K562 (cell line): ENCODE measurements around the gene TENM3. TPM values are rescaled to one million over a fixed set of nuclear protein-coding genes. Genes with fewer than 3 reads are reported as not detected.

ENCODE experiments used
- ATAC-seq: fragments of 200-7000 bp; cut with Tn5 transposase; 3 replicates; pipeline ENCODE4 v1.9.1; 2020; ENCODE audit warnings: moderate library complexity
- BruUV-seq: library from RNA; stranded (reverse); fragments of 400-500 nt; replicated peaks from 2 replicates; lab custom pipeline; 2021; lab: Mats Ljungman, UMichigan
- CTCF ChIA-PET: fragments of 300-600 bp; formaldehyde crosslinking; extraction: SDS; loops from one replicate; lab custom pipeline; 2021; ENCODE audit warnings: low intra/inter-chr PET ratio; lab: Yijun Ruan, JAX
- POLR2A ChIA-PET: fragments of 300-600, 350-650 bp; sonication (Branson Sonifier 250); formaldehyde crosslinking; extraction: SDS; loops from one replicate; lab custom pipeline; 2021; ENCODE audit warnings: antibody characterized with exemption, inconsistent platforms; lab: Yijun Ruan, JAX
- DNase-seq, 4 experiments: peaks; one replicate each; pipeline versions ENCODE4 v3.0.0 to v3.0.0-alpha.2; 2011 to 2018; ENCODE audit warnings: low spot score in 3 of 4, mixed read lengths in 3 of 4; ENCODE audit errors: extremely low read depth in 1 of 4
- FAIRE-seq: peaks from 2 replicates; lab custom pipeline; 2011; peaks lifted over from hg19 to GRCh38; lab: Jason Lieb, UNC
- H2AFZ ChIP-seq: 2 replicates; pipeline ENCODE4 v1.6.0; 2011; ENCODE audit warnings: low read depth, low read length, control low read depth, inconsistent platforms
- H3K27ac ChIP-seq: fragments of 200-600 bp; 3 replicates; pipeline ENCODE4 v1.8.0; 2011; ENCODE audit warnings: low read depth, mild to moderate bottlenecking, control low read depth, inconsistent platforms, low read length, moderate library complexity, mixed read lengths; ENCODE audit errors: extremely low read depth
- H3K27me3 ChIP-seq, 2 experiments: fragments of 300-600 bp in 1 of 2; 2 replicates in 1 of 2; 3 replicates in 1 of 2; pipeline versions ENCODE4 v1.6.0 to v1.8.0; 2011; ENCODE audit warnings: inconsistent platforms in 2 of 2, low read length in 2 of 2, mild to moderate bottlenecking in 1 of 2, mixed read lengths in 1 of 2, moderate library complexity in 1 of 2; ENCODE audit not compliant: control insufficient read depth in 2 of 2, insufficient read depth in 2 of 2
- H3K36me3 ChIP-seq: fragments of 300-600 bp; 3 replicates; pipeline ENCODE4 v1.8.0; 2011; ENCODE audit warnings: mild to moderate bottlenecking, low read length, inconsistent platforms; ENCODE audit not compliant: control insufficient read depth, insufficient read depth
- H3K4me1 ChIP-seq, 2 experiments: fragments of 200-600 bp in 1 of 2; replicated peaks in 1 of 2; 2 replicates in 1 of 2; 3 replicates in 1 of 2; pipeline versions ENCODE4 v1.5.1 to v1.8.0; 2011; ENCODE audit warnings: inconsistent platforms in 2 of 2, low read length in 2 of 2, mild to moderate bottlenecking in 1 of 2, mixed read lengths in 1 of 2, moderate library complexity in 1 of 2; ENCODE audit not compliant: control insufficient read depth in 2 of 2, insufficient read depth in 2 of 2
- H3K4me2 ChIP-seq: 2 replicates; pipeline ENCODE4 v1.6.1; 2011; ENCODE audit warnings: low read length, control low read depth, inconsistent platforms, mixed read lengths; ENCODE audit not compliant: insufficient read depth
- H3K4me3 ChIP-seq: fragments of 200-600 bp; sonication (generic), shearing (Covaris generic); 2 replicates; pipeline ENCODE4 v1.5.1; 2016; ENCODE audit warnings: control low read depth, inconsistent platforms
- H3K79me2 ChIP-seq: fragments of 200-600 bp; 3 replicates; pipeline ENCODE4 v1.8.0; 2011; ENCODE audit warnings: low read length, inconsistent platforms; ENCODE audit not compliant: control insufficient read depth, insufficient read depth
- H3K9ac ChIP-seq, 2 experiments: 2 replicates each; pipeline versions ENCODE4 v1.6.0 to v1.6.1; 2011; ENCODE audit warnings: low read depth in 2 of 2, low read length in 2 of 2, control low read depth in 1 of 2, inconsistent platforms in 1 of 2, mild to moderate bottlenecking in 1 of 2, mixed read lengths in 1 of 2; ENCODE audit not compliant: insufficient read depth in 1 of 2
- H3K9me1 ChIP-seq: one replicate; pipeline ENCODE4 v1.6.0; 2011; ENCODE audit warnings: inconsistent platforms, mild to moderate bottlenecking, low read length, moderate library complexity; ENCODE audit not compliant: control insufficient read depth, insufficient read depth
- H3K9me3 ChIP-seq: replicated peaks from 2 replicates; pipeline ENCODE4 v1.5.1; 2011; ENCODE audit warnings: low read depth, low read length, inconsistent platforms; ENCODE audit not compliant: control insufficient read depth, insufficient read depth
- H4K20me1 ChIP-seq: replicated peaks from 2 replicates; pipeline ENCODE4 v1.6.1; 2011; ENCODE audit warnings: low read length, inconsistent platforms, mixed read lengths; ENCODE audit not compliant: control insufficient read depth, insufficient read depth
- DLX4 ChIP-seq: fragments of 250-450 bp; sonication (Bioruptor Pico); IDR thresholded peaks from 2 replicates; pipeline ENCODE4 v1.6.1; 2021; ENCODE audit warnings: mild to moderate bottlenecking
- GTF2B ChIP-seq: IDR thresholded peaks from 2 replicates; pipeline ENCODE4 v1.6.1; 2011; ENCODE audit not compliant: insufficient read length; ENCODE audit errors: extremely low read depth
- HCFC1 ChIP-seq: IDR thresholded peaks from 2 replicates; pipeline ENCODE4 v1.6.1; 2012; ENCODE audit warnings: low read depth, low read length, improper control_type of control experiment
- HES1 ChIP-seq: fragments of 450-650 bp; IDR thresholded peaks from 2 replicates; pipeline ENCODE4 v1.6.1; 2016; ENCODE audit warnings: low read depth, mild to moderate bottlenecking, moderate library complexity
- HMG20A ChIP-seq: fragments of 450-650 bp; formaldehyde crosslinking; conservative IDR thresholded peaks from 2 replicates; pipeline ENCODE4 v1.4.0; 2020; ENCODE audit warnings: mild to moderate bottlenecking, mixed read lengths
- ILF3 ChIP-seq: fragments of 450-650 bp; IDR thresholded peaks from 2 replicates; pipeline ENCODE4 v1.6.1; 2018; ENCODE audit warnings: antibody characterized with exemption, mild to moderate bottlenecking, moderate library complexity, borderline replicate concordance
- JUNB ChIP-seq: fragments of 450-650 bp; formaldehyde crosslinking; conservative IDR thresholded peaks from 2 replicates; pipeline ENCODE4 v1.4.0; 2020; ENCODE audit warnings: mild to moderate bottlenecking
- NBN ChIP-seq: fragments of 450-650 bp; IDR thresholded peaks from 2 replicates; pipeline ENCODE4 v1.6.1; 2016; ENCODE audit warnings: low read depth, mild to moderate bottlenecking
- SREBF2 ChIP-seq: sonication (generic); formaldehyde crosslinking; IDR thresholded peaks from 2 replicates; pipeline ENCODE4 v1.4.0; 2020; ENCODE audit warnings: mild to moderate bottlenecking, missing genetic modification reagents
- TCF7 ChIP-seq: sonication (generic); IDR thresholded peaks from 2 replicates; pipeline ENCODE4 v1.6.1; 2016; ENCODE audit warnings: antibody characterized with exemption, borderline replicate concordance
- ZC3H4 ChIP-seq: sonication (generic); formaldehyde crosslinking; IDR thresholded peaks from 2 replicates; pipeline ENCODE4 v1.9.0; 2021; ENCODE audit warnings: missing genetic modification reagents, borderline replicate concordance
- ZNF280A ChIP-seq: fragments of 450-650 bp; IDR thresholded peaks from 2 replicates; pipeline ENCODE4 v1.6.1; 2018; ENCODE audit warnings: mild to moderate bottlenecking, low read depth; ENCODE audit not compliant: partially characterized antibody
- ZNF592 ChIP-seq: fragments of 450-650 bp; IDR thresholded peaks from 2 replicates; pipeline ENCODE4 v1.6.1; 2017; ENCODE audit warnings: antibody characterized with exemption, mild to moderate bottlenecking
- WGBS: fragments of 100-300 bp; shearing (Covaris generic); methylation state at CpG from one replicate; pipeline ENCODE4 v1.1.6; 2016; ENCODE audit warnings: low coverage, mixed read lengths; ENCODE audit not compliant: insufficient coverage; ENCODE audit errors: missing lambda C conversion rate; 5-methylcytosine and 5-hydroxymethylcytosine counted together
- in situ Hi-C: fragments of 300-500 bp; cut with MboI; formaldehyde crosslinking; loops from 4 replicates; pipeline ENCODE4 v1.15.0; 2018; ENCODE audit warnings: inconsistent platforms, mixed read lengths
- intact Hi-C: fragments of 100-400 bp; cut with micrococcal nuclease; formaldehyde crosslinking; loops from 2 replicates; pipeline ENCODE4 v1.14.2; 2022
- polyA plus RNA-seq, 8 experiments: library from polyadenylated mRNA; depleted of rRNA in 4 of 8; stranded (reverse) in 5 of 8; unstranded in 3 of 8; fragments of >200 nt; fragmentation: Nextera tagmentation in 2 of 8; fragmentation: Illumina TruSeq in 1 of 8; extraction: Ambion mirVana in 2 of 8; extraction: Trizol in 1 of 8; gene quantifications; 2 replicates each; pipeline versions ENCODE4 v1.2.1 to v1.2.3, GENCODE V29; 2011 to 2014; ENCODE audit warnings: inconsistent platforms in 1 of 8, missing spikeins in 1 of 8
- total RNA-seq, 7 experiments: library from RNA; depleted of rRNA in 6 of 7; stranded (reverse); fragments of >200 nt in 6 of 7; fragmentation: Illumina TruSeq in 2 of 7; extraction: Trizol in 2 of 7; gene quantifications; 2 replicates each; pipeline versions ENCODE4 v1.2.1 to v1.2.3, GENCODE V29; 2011 to 2021; ENCODE audit warnings: low replicate concordance in 1 of 7
- TF ChIP-seq, protein P1 (sequence below): fragments of 450-650 bp; IDR thresholded peaks from 2 replicates; pipeline ENCODE4 v1.7.0; 2016; ENCODE audit warnings: borderline replicate concordance

Gene TENM3
- total and polyA plus RNA-seq, 9 of the 15 experiments (the other 6 are each of a cell fraction or from before 2014, with no cell fraction given), result 0.01 to 0.02 TPM; not detected in 7

GRCh38 chr4:182504463-182504862 is 261.3 kb downstream of the TENM3 start:
- H3K9me1 ChIP-seq, result no peaks in the 10 kb centered on the region
- ChIA-PET POLR2A (no interaction called here), CTCF (no interaction called here)
- H3K9me3 ChIP-seq, result no peaks in the 10 kb centered on the region
- no peak overlapping the region for H3K9ac ChIP-seq
- BruUV-seq, result no TSS peak
- H3K4me3 ChIP-seq, result no peak overlapping the region
- ATAC-seq (no peak), FAIRE-seq (no peak), DNase-seq (no peak)
- no peaks in the 10 kb centered on the region for H3K79me2 ChIP-seq
- in situ Hi-C loops, result no loop called here
- no peaks in the 10 kb centered on the region for H3K36me3 ChIP-seq
- intact Hi-C loops, result no loop called here
- no peak overlapping the region for H3K27ac ChIP-seq
- WGBS, result 0% methylated on average over 5 of the region's 5 CpGs
- H3K4me1 ChIP-seq, result no peaks in the 10 kb centered on the region
- no peaks in the 10 kb centered on the region for H4K20me1 ChIP-seq
- H3K27me3 ChIP-seq, result no peaks in the 10 kb centered on the region
- no peak overlapping the region for H2AFZ ChIP-seq
- no peak overlapping the region for H3K4me2 ChIP-seq
- TF ChIP-seq ILF3, result no peak
- TF ChIP-seq, protein P1, sequence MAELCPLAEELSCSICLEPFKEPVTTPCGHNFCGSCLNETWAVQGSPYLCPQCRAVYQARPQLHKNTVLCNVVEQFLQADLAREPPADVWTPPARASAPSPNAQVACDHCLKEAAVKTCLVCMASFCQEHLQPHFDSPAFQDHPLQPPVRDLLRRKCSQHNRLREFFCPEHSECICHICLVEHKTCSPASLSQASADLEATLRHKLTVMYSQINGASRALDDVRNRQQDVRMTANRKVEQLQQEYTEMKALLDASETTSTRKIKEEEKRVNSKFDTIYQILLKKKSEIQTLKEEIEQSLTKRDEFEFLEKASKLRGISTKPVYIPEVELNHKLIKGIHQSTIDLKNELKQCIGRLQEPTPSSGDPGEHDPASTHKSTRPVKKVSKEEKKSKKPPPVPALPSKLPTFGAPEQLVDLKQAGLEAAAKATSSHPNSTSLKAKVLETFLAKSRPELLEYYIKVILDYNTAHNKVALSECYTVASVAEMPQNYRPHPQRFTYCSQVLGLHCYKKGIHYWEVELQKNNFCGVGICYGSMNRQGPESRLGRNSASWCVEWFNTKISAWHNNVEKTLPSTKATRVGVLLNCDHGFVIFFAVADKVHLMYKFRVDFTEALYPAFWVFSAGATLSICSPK, result no peak
- TF ChIP-seq ZNF592, result no peak
- no peak for TF ChIP-seq TCF7
- no peak for TF ChIP-seq SREBF2 (CRISPR knock-in tag)
- no peak for TF ChIP-seq HES1
- no peak for TF ChIP-seq JUNB (CRISPR knock-in tag)
- TF ChIP-seq DLX4 (CRISPR knock-in tag), result no peak
- no peak for TF ChIP-seq ZC3H4
- TF ChIP-seq ZNF280A, result no peak
- no peak for TF ChIP-seq GTF2B
- no peak for TF ChIP-seq HMG20A
- TF ChIP-seq HCFC1, result no peak
- no peak for TF ChIP-seq NBN
